CD14-positive monocyte (primary cell): Measurements from ENCODE around the gene KIF9. TPM values are rescaled to one million over a fixed set of nuclear protein-coding genes. Genes with fewer than 3 reads are reported as not detected.
A peak's percentile ranks its signal among the peaks of the same experiment; 100 is the strongest.

Experiments
- DNase-seq, 3 donors: peaks; one replicate each; pipeline ENCODE4 v3.0.0-alpha.2; 2011 to 2022
- H2AFZ ChIP-seq: 2 replicates; pipeline ENCODE4 v1.6.0; 2012; ENCODE audit warnings: mild to moderate bottlenecking, low read depth, low read length, inconsistent platforms; ENCODE audit not compliant: insufficient read depth, poor library complexity, severe bottlenecking
- H3K27ac ChIP-seq, 2 donors: 1 replicate in 1 of 2; 2 replicates in 1 of 2; pipeline ENCODE4 v1.5.1; 2012 to 2013; ENCODE audit warnings: low read length in 2 of 2, control low read depth in 1 of 2, inconsistent platforms in 1 of 2, low read depth in 1 of 2, mild to moderate bottlenecking in 1 of 2
- H3K27me3 ChIP-seq, 2 donors: one replicate each; pipeline versions ENCODE4 v1.6.0 to v1.6.1; 2011 to 2013; ENCODE audit warnings: low read length in 2 of 2; ENCODE audit not compliant: control insufficient read depth in 2 of 2, insufficient read depth in 2 of 2
- H3K36me3 ChIP-seq, 2 donors: replicated peaks in 1 of 2; 1 replicate in 1 of 2; 2 replicates in 1 of 2; pipeline versions ENCODE4 v1.5.1 to v1.6.1; 2012 to 2013; ENCODE audit warnings: low read length in 2 of 2, control low read depth in 1 of 2, inconsistent platforms in 1 of 2, mild to moderate bottlenecking in 1 of 2; ENCODE audit not compliant: insufficient read depth in 2 of 2, control insufficient read depth in 1 of 2
- H3K4me1 ChIP-seq, 2 donors: 1 replicate in 1 of 2; 2 replicates in 1 of 2; pipeline versions ENCODE4 v1.5.1 to v1.6.1; 2012 to 2013; ENCODE audit warnings: low read length in 2 of 2, control low read depth in 1 of 2, inconsistent platforms in 1 of 2, mild to moderate bottlenecking in 1 of 2, moderate library complexity in 1 of 2; ENCODE audit not compliant: insufficient read depth in 2 of 2, control insufficient read depth in 1 of 2
- H3K4me2 ChIP-seq: replicated peaks from 2 replicates; pipeline ENCODE3; 2012; ENCODE audit warnings: low read length, moderate library complexity, mild to moderate bottlenecking; ENCODE audit not compliant: poor library complexity, severe bottlenecking; ENCODE audit errors: extremely low read depth
- H3K4me3 ChIP-seq, 3 experiments: fragments of 200-600 bp in 1 of 3; sonication (generic) in 1 of 3; replicated peaks in 1 of 3; 1 replicate in 2 of 3; 2 replicates in 1 of 3; pipeline ENCODE4 v1.5.1; 2011 to 2013; ENCODE audit warnings: low read length in 3 of 3, mild to moderate bottlenecking in 3 of 3, control low read depth in 2 of 3, low read depth in 2 of 3, inconsistent platforms in 1 of 3, moderate library complexity in 1 of 3
- H3K79me2 ChIP-seq: 2 replicates; pipeline ENCODE4 v1.6.0; 2012; ENCODE audit warnings: mild to moderate bottlenecking, control low read depth, inconsistent platforms, low read length, moderate library complexity; ENCODE audit not compliant: insufficient read depth
- H3K9ac ChIP-seq: 2 replicates; pipeline ENCODE4 v1.6.0; 2017; ENCODE audit warnings: low read length, mild to moderate bottlenecking; ENCODE audit not compliant: insufficient read depth, poor library complexity, severe bottlenecking
- H3K9me3 ChIP-seq, 2 donors: replicated peaks in 1 of 2; 1 replicate in 1 of 2; 2 replicates in 1 of 2; pipeline versions ENCODE4 v1.5.1 to v1.6.1; 2012 to 2013; ENCODE audit warnings: low read length in 2 of 2, control low read depth in 1 of 2; ENCODE audit not compliant: control insufficient read depth in 1 of 2, insufficient read depth in 1 of 2
- H4K20me1 ChIP-seq: 2 replicates; pipeline ENCODE4 v1.6.0; 2012; ENCODE audit warnings: mild to moderate bottlenecking, low read length, control low read depth, moderate library complexity; ENCODE audit not compliant: insufficient read depth
- H3K27ac Mint-ChIP-seq, 7 donors: one replicate each; pipeline ENCODE4 v1.8.0; 2020; ENCODE audit warnings: mild to moderate bottlenecking in 7 of 7, mixed read lengths in 7 of 7, moderate library complexity in 6 of 7, inconsistent platforms in 2 of 7
- H3K27me3 Mint-ChIP-seq, 3 donors: one replicate each; pipeline ENCODE4 v1.8.0; 2021 to 2022; ENCODE audit warnings: low read depth in 3 of 3, mild to moderate bottlenecking in 3 of 3, mixed read lengths in 3 of 3, moderate library complexity in 3 of 3, inconsistent platforms in 1 of 3
- H3K36me3 Mint-ChIP-seq, 2 donors: one replicate each; pipeline ENCODE4 v1.8.0; 2020; ENCODE audit warnings: mixed read lengths in 2 of 2, inconsistent platforms in 1 of 2, mild to moderate bottlenecking in 1 of 2
- H3K4me1 Mint-ChIP-seq: one replicate; pipeline ENCODE4 v1.8.0; 2020; ENCODE audit warnings: mild to moderate bottlenecking, mixed read lengths
- H3K4me3 Mint-ChIP-seq, 2 donors: one replicate each; pipeline ENCODE4 v1.8.0; 2020; ENCODE audit warnings: mild to moderate bottlenecking in 2 of 2, mixed read lengths in 2 of 2, moderate library complexity in 1 of 2
- H3K9me3 Mint-ChIP-seq, 7 donors: one replicate each; pipeline ENCODE4 v1.8.0; 2020 to 2022; ENCODE audit warnings: mixed read lengths in 7 of 7, mild to moderate bottlenecking in 6 of 7, moderate library complexity in 6 of 7, inconsistent platforms in 2 of 7
- CTCF ChIP-seq: fragments of 200-600 bp; IDR thresholded peaks from one replicate; pipeline ENCODE4 v1.8.0; 2022; ENCODE audit warnings: antibody characterized with exemption, mild to moderate bottlenecking
- WGBS: methylation state at CpG from one replicate; pipeline ENCODE4 v1.1.5; 2013; ENCODE audit warnings: missing lambda C conversion rate; ENCODE audit not compliant: insufficient coverage; 5-methylcytosine and 5-hydroxymethylcytosine counted together
- intact Hi-C, 2 donors: fragments of 100-400 bp; cut with micrococcal nuclease; formaldehyde crosslinking; loops; one replicate each; pipeline versions ENCODE4 v1.15.0 to v1.15.1; 2023
- polyA plus RNA-seq, 3 donors: library from polyadenylated mRNA; depleted of rRNA in 1 of 3; unstranded in 2 of 3; stranded (reverse) in 1 of 3; fragments of 300-500 nt in 2 of 3; fragments of >200 nt in 1 of 3; fragmentation: Illumina TruSeq in 2 of 3; gene quantifications; 1 replicate in 2 of 3; 2 replicates in 1 of 3; pipeline ENCODE4 v1.2.3, GENCODE V29; 2012 to 2021

Gene KIF9
- polyA plus RNA-seq, 3 donors, result 2.4 to 5.1 (median 3.8) TPM

DNA sequence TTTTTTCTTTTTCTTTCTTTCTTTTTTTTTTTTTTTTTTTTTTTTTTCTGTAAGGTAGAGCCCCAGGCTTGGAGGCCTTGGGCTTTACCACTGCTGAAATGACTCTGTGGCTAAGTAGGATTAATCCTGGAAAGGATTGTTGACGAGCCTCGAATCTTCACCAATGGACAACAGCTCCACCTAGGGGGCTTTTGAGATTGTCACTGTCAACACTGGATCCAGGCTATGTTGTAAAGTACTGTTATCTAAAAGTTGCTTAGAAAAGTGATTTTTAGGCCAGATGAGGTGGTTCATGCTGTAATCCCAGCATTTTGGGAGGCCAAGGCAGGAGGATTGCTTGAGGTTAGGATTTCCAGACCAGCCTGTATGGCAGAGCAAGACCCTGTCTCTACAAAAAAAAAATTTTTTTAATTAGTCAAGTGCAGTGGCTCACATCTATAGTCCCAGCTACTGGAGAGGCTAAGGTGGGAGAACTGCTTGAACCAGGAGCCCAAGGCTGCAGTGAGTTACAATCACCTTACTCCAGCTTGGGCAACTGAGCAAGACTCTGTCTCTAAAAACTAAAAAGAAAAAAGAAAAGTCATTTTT, 41.8 kb upstream of the KIF9 start:
- H4K20me1 ChIP-seq, result peaks cover 93% of the 10 kb centered on the region
- H2AFZ ChIP-seq, result no peak overlapping the region
- H3K9ac ChIP-seq, result no peak overlapping the region
- no peak overlapping the region for H3K27ac Mint-ChIP-seq
- peaks cover 3% of the 10 kb centered on the region for H3K4me1 Mint-ChIP-seq
- H3K4me1 ChIP-seq, result no peaks in the 10 kb centered on the region
- H3K4me2 ChIP-seq, result no peak overlapping the region
- peaks cover 9% of the 10 kb centered on the region for H3K79me2 ChIP-seq
- H3K9me3 ChIP-seq, result no peaks in the 10 kb centered on the region
- H3K27ac ChIP-seq, result no peak overlapping the region
- H3K4me3 Mint-ChIP-seq, result no peak overlapping the region
- no peaks in the 10 kb centered on the region for H3K27me3 ChIP-seq
- H3K36me3 ChIP-seq, result peaks cover 82 to 96% of the 10 kb centered on the region in 2 donors
- WGBS, result no CpG with 5 or more reads among the region's 2 CpGs
- intact Hi-C loops, result loop anchor here (5.0 to 10.0 kb wide), 2 partner anchors 42 to 620 kb away; partner anchors contain the start of genes KIF9 (in 2 of the 2), KLHL18 (in 2 of the 2) and TMIE (in 1 of the 2)
- H3K4me3 ChIP-seq, result no peak overlapping the region
- peaks cover 0 to 3% (median 1%) of the 10 kb centered on the region in 3 donors for H3K27me3 Mint-ChIP-seq
- H3K9me3 Mint-ChIP-seq, result no peaks in the 10 kb centered on the region
- peak; percentile 31 to 64 (median 55) for DNase-seq
- peaks cover 86 to 93% of the 10 kb centered on the region in 2 donors for H3K36me3 Mint-ChIP-seq
- peak; percentile 87 for TF ChIP-seq CTCF

- Histone ChIP-seq H3K36me3 (peaks cover 83 to 97% of the 10 kb centered on the region in 2 donors), H3K4me3 (no peak overlapping the region), H3K27me3 (no peaks in the 10 kb centered on the region), H3K9ac (no peak overlapping the region), H3K4me1 (no peaks in the 10 kb centered on the region), H2AFZ (no peak overlapping the region), H3K27ac (no peak overlapping the region), H3K9me3 (no peaks in the 10 kb centered on the region), H4K20me1 (peaks cover 97% of the 10 kb centered on the region), H3K79me2 (peaks cover 16% of the 10 kb centered on the region), H3K4me2 (no peak overlapping the region)
- no peak for TF ChIP-seq CTCF
- DNase-seq, result no peak
- peak overlapping the region in 5 of 7 donors; percentile 2 to 85 (median 66) for H3K27ac Mint-ChIP-seq
- peaks cover 85 to 90% of the 10 kb centered on the region in 2 donors for H3K36me3 Mint-ChIP-seq
- 89% methylated on average over 5 of the region's 8 CpGs for WGBS
- H3K27me3 Mint-ChIP-seq, result peaks cover 0 to 3% (median 1%) of the 10 kb centered on the region in 3 donors
- H3K4me1 Mint-ChIP-seq, result peaks cover 3% of the 10 kb centered on the region
- H3K4me3 Mint-ChIP-seq, result no peak overlapping the region
- H3K9me3 Mint-ChIP-seq, result no peaks in the 10 kb centered on the region
- intact Hi-C loops, result loop anchor here (5.0 to 10.0 kb wide), 2 partner anchors 41 to 619 kb away; partner anchors contain the start of genes KIF9 (in 2 of the 2), KLHL18 (in 2 of the 2) and TMIE (in 1 of the 2)
These were observed 41.1 kb upstream of the KIF9 start for GRCh38 chr3:47323431-47324277.
